Measurements from ENCODE around the gene RTP1.

GRCh38 chr3:187186801-187187421 lies 10.4 kb upstream of the RTP1 start:
- no peak for TF ChIP-seq CTCF (IDR thresholded peaks at IDR 0.05)
- TF ChIP-seq POLR2A (IDR thresholded peaks at IDR 0.05), result no peak
